Progenitor cell of endocrine pancreas (in vitro differentiated cells): ENCODE measurements around the gene BTBD9. TPM values are rescaled to one million over a fixed set of nuclear protein-coding genes. Genes with fewer than 3 reads are reported as not detected.

Experiments used
- DNase-seq: peaks from one replicate; pipeline ENCODE4 v3.0.0; 2021; ENCODE audit warnings: low spot score; ENCODE audit not compliant: unreplicated experiment
- H3K27ac Mint-ChIP-seq: 2 replicates; pipeline ENCODE4 v1.8.0; 2021; ENCODE audit warnings: mild to moderate bottlenecking, moderate library complexity, mixed read lengths
- H3K27me3 Mint-ChIP-seq: 2 replicates; pipeline ENCODE4 v1.8.0; 2021; ENCODE audit warnings: mixed read lengths
- H3K36me3 Mint-ChIP-seq: 2 replicates; pipeline ENCODE4 v1.8.0; 2022; ENCODE audit warnings: mixed read lengths; ENCODE audit not compliant: insufficient read depth
- H3K4me1 Mint-ChIP-seq: 2 replicates; pipeline ENCODE4 v1.8.0; 2021; ENCODE audit warnings: low read depth, mixed read lengths
- H3K4me3 Mint-ChIP-seq: 2 replicates; pipeline ENCODE4 v1.8.0; 2021; ENCODE audit warnings: low read depth, mild to moderate bottlenecking, moderate library complexity, mixed read lengths
- H3K9me3 Mint-ChIP-seq: 2 replicates; pipeline ENCODE4 v1.8.0; 2021; ENCODE audit warnings: low read depth, mixed read lengths
- total RNA-seq: library from RNA; stranded (reverse); gene quantifications from 2 replicates; pipeline ENCODE4 v1.2.1, GENCODE V29; 2021
- TF ChIP-seq, protein P1 (sequence below): fragments of 200-600 bp; sonication (generic); IDR thresholded peaks from one replicate; pipeline ENCODE4 v1.5.0; 2021; ENCODE audit warnings: antibody characterized with exemption, mild to moderate bottlenecking; ENCODE audit not compliant: unreplicated experiment

BTBD9 gene
- total RNA-seq, 1 donor from 2014 or later = 25.9 TPM

- TF ChIP-seq, protein P1, sequence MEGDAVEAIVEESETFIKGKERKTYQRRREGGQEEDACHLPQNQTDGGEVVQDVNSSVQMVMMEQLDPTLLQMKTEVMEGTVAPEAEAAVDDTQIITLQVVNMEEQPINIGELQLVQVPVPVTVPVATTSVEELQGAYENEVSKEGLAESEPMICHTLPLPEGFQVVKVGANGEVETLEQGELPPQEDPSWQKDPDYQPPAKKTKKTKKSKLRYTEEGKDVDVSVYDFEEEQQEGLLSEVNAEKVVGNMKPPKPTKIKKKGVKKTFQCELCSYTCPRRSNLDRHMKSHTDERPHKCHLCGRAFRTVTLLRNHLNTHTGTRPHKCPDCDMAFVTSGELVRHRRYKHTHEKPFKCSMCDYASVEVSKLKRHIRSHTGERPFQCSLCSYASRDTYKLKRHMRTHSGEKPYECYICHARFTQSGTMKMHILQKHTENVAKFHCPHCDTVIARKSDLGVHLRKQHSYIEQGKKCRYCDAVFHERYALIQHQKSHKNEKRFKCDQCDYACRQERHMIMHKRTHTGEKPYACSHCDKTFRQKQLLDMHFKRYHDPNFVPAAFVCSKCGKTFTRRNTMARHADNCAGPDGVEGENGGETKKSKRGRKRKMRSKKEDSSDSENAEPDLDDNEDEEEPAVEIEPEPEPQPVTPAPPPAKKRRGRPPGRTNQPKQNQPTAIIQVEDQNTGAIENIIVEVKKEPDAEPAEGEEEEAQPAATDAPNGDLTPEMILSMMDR = no peak
- peaks cover 6% of the 10 kb centered on the region for H3K9me3 Mint-ChIP-seq
- no peak for DNase-seq
- H3K4me3 Mint-ChIP-seq = no peak overlapping the region
- H3K36me3 Mint-ChIP-seq = peaks cover 2% of the 10 kb centered on the region
- peaks cover 5% of the 10 kb centered on the region for H3K4me1 Mint-ChIP-seq
- no peaks in the 10 kb centered on the region for H3K27me3 Mint-ChIP-seq
- H3K27ac Mint-ChIP-seq = no peak overlapping the region
These were observed 185.9 kb downstream of the BTBD9 start for GRCh38 chr6:38453861-38454260.

GRCh38 chr6:38452816-38453660, 186.7 kb downstream of the BTBD9 start:
- TF ChIP-seq, protein P1 = no peak
- no peak for DNase-seq
- Mint-ChIP-seq H3K27me3 (no peaks in the 10 kb centered on the region), H3K4me3 (no peak overlapping the region), H3K9me3 (peaks cover 6% of the 10 kb centered on the region), H3K4me1 (peaks cover 5% of the 10 kb centered on the region), H3K27ac (no peak overlapping the region), H3K36me3 (peaks cover 3% of the 10 kb centered on the region)

- Mint-ChIP-seq H3K36me3 (peaks cover 3% of the 10 kb centered on the region), H3K27ac (no peak overlapping the region), H3K27me3 (no peaks in the 10 kb centered on the region), H3K9me3 (peaks cover 6% of the 10 kb centered on the region), H3K4me1 (no peaks in the 10 kb centered on the region), H3K4me3 (no peak overlapping the region)
- TF ChIP-seq, protein P1 = no peak
- no peak for DNase-seq
These were observed 189.0 kb downstream of the BTBD9 start for GRCh38 chr6:38450717-38451116.

- Mint-ChIP-seq H3K27ac (no peak overlapping the region), H3K4me1 (no peaks in the 10 kb centered on the region), H3K27me3 (no peaks in the 10 kb centered on the region), H3K36me3 (peaks cover 3% of the 10 kb centered on the region), H3K9me3 (peaks cover 6% of the 10 kb centered on the region), H3K4me3 (no peak overlapping the region)
- TF ChIP-seq, protein P1 = no peak
- DNase-seq = no peak
These were observed 193.8 kb downstream of the BTBD9 start for GRCh38 chr6:38445925-38446324.

DNA sequence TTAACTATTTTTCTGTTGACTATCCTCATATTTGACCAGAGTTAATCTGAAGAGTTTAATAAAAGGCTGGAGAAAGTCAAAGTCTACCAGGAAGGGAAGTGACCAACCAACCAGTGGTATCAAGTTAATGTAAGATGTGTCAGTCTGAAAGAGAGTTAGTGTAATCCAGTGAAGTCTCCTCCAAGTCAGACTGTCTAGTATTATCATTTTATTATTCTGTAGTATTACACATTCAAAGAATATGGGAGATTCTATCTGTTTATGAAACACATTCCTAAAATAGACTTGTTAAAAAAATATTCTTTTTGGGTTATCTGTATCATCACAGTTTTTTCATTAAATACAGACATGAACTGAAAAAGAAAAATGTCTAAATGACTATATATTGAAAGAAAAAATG, 194.4 kb downstream of the BTBD9 start:
- H3K36me3 Mint-ChIP-seq = peaks cover 3% of the 10 kb centered on the region

More for the DNA sequence above, 194.4 kb downstream of the BTBD9 start:
- DNase-seq = no peak
- Mint-ChIP-seq H3K4me1 (no peaks in the 10 kb centered on the region), H3K27me3 (no peaks in the 10 kb centered on the region), H3K27ac (no peak overlapping the region), H3K9me3 (peaks cover 6% of the 10 kb centered on the region), H3K4me3 (no peak overlapping the region)
- TF ChIP-seq, protein P1 = no peak
